Brain microvascular endothelial cell (primary cell): ENCODE results near the gene PARD6A.

Source experiments
- DNase-seq: peaks from one replicate; pipeline ENCODE4 v3.0.0-alpha.2; 2020
- H3K27ac ChIP-seq: fragments of 250-450 bp; sonication (Bioruptor Pico); 2 replicates; pipeline ENCODE4 v1.5.1; 2020; ENCODE audit warnings: mild to moderate bottlenecking, moderate library complexity
- H3K27me3 ChIP-seq: fragments of 250-450 bp; sonication (Bioruptor Pico); replicated peaks from 2 replicates; pipeline ENCODE4 v1.5.1; 2020; ENCODE audit warnings: mild to moderate bottlenecking
- H3K36me3 ChIP-seq: fragments of 250-450 bp; sonication (Bioruptor Pico); replicated peaks from 2 replicates; pipeline ENCODE4 v1.5.1; 2020; ENCODE audit warnings: mild to moderate bottlenecking
- H3K4me3 ChIP-seq: 2 replicates; pipeline ENCODE4 v1.5.1; 2011; ENCODE audit warnings: low read depth, mild to moderate bottlenecking, control low read depth, low read length, moderate library complexity
- in situ Hi-C: cut with HindIII; loops from 2 replicates; pipeline ENCODE4 v1.10.0; 2017; ENCODE audit warnings: low sequenced_read_pairs, low pct_ligation_motif_present
- TF ChIP-seq, protein P1 (sequence below): IDR thresholded peaks from 2 replicates; pipeline ENCODE4 v1.5.1; 2011; ENCODE audit warnings: low read depth, mild to moderate bottlenecking, moderate library complexity, low read length, control low read depth, inconsistent platforms; ENCODE audit errors: missing control alignments

Gene PARD6A

DNA sequence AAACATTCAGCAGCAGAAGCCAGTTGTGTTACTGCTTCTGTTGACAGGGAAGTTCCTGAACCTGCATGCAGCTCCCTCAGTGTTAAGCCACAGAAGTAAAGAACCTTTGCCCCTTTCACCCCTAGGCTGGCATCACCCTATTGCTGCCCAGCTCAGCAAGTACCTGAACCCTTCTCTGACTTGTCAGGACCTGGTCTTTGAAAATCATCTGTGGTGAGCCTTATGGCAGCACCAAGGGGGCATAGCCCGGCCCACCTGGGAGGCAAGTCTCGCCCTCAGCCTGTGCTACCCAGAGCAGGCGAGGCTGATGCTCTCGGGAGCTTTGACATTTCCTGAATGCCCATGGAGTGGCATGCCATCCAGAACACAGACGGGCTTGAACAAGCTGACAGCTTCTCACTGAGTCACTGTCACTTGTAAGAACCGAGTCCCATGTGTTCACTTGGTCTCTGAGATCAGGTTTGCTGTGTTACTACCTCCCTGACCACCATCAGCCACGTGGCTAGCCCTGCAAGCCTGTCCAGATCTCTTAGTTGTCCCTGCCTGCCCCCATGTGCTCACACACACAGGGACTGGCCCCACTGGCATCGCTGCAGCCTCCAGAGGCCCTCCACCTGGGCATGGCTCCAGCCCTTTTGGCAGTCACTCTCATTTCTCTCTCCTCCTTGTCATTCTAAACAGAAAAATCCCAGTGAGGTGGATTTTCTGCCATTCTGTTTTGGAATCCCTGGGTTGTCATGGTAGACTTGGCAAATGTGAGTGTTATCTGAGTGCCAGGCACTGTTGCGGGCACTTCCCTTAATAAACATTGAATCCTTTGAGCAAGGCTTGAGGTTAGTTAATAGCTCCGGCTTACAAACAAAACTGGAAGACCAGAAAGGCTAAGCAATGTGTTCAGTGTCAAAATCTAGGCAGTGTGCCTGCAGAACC, 18.7 kb upstream of the PARD6A start:
- H3K27ac ChIP-seq, result no peak overlapping the region
- TF ChIP-seq, protein P1, sequence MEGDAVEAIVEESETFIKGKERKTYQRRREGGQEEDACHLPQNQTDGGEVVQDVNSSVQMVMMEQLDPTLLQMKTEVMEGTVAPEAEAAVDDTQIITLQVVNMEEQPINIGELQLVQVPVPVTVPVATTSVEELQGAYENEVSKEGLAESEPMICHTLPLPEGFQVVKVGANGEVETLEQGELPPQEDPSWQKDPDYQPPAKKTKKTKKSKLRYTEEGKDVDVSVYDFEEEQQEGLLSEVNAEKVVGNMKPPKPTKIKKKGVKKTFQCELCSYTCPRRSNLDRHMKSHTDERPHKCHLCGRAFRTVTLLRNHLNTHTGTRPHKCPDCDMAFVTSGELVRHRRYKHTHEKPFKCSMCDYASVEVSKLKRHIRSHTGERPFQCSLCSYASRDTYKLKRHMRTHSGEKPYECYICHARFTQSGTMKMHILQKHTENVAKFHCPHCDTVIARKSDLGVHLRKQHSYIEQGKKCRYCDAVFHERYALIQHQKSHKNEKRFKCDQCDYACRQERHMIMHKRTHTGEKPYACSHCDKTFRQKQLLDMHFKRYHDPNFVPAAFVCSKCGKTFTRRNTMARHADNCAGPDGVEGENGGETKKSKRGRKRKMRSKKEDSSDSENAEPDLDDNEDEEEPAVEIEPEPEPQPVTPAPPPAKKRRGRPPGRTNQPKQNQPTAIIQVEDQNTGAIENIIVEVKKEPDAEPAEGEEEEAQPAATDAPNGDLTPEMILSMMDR, result no peak
- H3K36me3 ChIP-seq, result peaks cover 11% of the 10 kb centered on the region
- H3K4me3 ChIP-seq, result no peak overlapping the region
- in situ Hi-C loops, result no loop called here
- DNase-seq, result no peak
- peaks cover 7% of the 10 kb centered on the region for H3K27me3 ChIP-seq

- in situ Hi-C loops, result no loop called here
- Histone ChIP-seq H3K27me3 (peaks cover 21% of the 10 kb centered on the region), H3K4me3 (no peak overlapping the region), H3K36me3 (peaks cover 1% of the 10 kb centered on the region), H3K27ac (no peak overlapping the region)
- TF ChIP-seq, protein P1, result no peak
- no peak for DNase-seq
Measured at GRCh38 chr16:67644038-67644437, 16.7 kb upstream of the PARD6A start.

DNA sequence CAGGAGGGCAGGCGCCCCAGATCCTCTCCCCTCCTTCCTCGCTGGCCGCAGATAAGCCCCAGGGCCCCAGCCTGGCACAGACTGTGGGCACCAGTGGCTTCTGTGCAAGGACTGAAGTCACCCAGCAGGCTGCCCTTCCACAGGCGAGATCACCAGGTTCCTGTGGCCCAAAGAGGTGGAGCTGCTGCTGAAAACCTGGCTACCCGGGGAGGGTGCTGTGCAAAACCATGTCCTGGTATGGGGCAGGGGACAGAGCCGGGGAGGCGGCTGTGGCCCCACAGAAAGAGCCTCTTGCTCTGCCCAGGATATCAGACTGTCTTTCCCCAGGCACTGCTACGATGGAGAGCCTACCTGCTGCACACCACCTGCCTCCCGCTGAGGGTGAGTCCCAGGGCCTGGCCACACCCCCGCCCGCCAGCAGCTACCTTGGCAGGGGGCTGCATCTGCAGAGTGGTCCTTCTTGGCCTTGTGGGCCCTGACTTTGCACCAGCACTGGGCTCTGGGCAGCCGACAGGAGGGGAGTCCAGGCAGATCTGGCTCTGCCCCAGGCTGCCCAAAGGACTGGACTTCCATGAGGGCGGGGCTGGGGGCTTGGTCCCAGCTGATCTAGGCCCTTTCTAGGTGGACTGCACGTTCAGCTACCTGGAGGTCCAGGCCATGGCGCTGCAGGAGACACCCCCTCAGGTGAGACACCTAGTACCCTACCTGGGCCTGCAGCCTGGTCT, 15.2 kb upstream of the PARD6A start:
- in situ Hi-C loops, result no loop called here
- DNase-seq, result no peak
- H3K27ac ChIP-seq, result no peak overlapping the region

GRCh38 chr16:67647111-67647651, 13.6 kb upstream of the PARD6A start:
- Histone ChIP-seq H3K27me3 (peaks cover 44% of the 10 kb centered on the region), H3K27ac (no peak overlapping the region), H3K4me3 (no peak overlapping the region), H3K36me3 (no peaks in the 10 kb centered on the region)
- in situ Hi-C loops, result no loop called here
- TF ChIP-seq, protein P1, result no peak
- DNase-seq, result no peak

More for the DNA sequence above, 15.2 kb upstream of the PARD6A start:
- H3K27me3 ChIP-seq, result peaks cover 32% of the 10 kb centered on the region
- H3K4me3 ChIP-seq, result no peak overlapping the region
- no peaks in the 10 kb centered on the region for H3K36me3 ChIP-seq
- TF ChIP-seq, protein P1, result no peak

GRCh38 chr16:67647681-67648080, 13.1 kb upstream of the PARD6A start:
- H3K27me3 ChIP-seq, result peaks cover 47% of the 10 kb centered on the region
- no peak overlapping the region for H3K27ac ChIP-seq
- TF ChIP-seq, protein P1, result no peak
- in situ Hi-C loops, result no loop called here
- no peaks in the 10 kb centered on the region for H3K36me3 ChIP-seq
- H3K4me3 ChIP-seq, result no peak overlapping the region
- DNase-seq, result no peak
